ENCODE data around the gene RCC1.

- TF ChIP-seq CTCF (IDR thresholded peaks at IDR 0.05): no peak
- no peak for TF ChIP-seq POLR2AphosphoS5 (IDR thresholded peaks at IDR 0.05)
- no peak for TF ChIP-seq POLR2A (IDR thresholded peaks at IDR 0.05)
- TF ChIP-seq EP300 (IDR thresholded peaks at IDR 0.05; ENCODE audit: low read depth): no peak
Observed at GRCh38 chr1:28466226-28466778, 39.5 kb upstream of the RCC1 start.
